CD1c-positive myeloid dendritic cell (primary cell): Measurements from ENCODE around the gene CTBP1.

Experiments used
- DNase-seq: peaks from one replicate; pipeline ENCODE4 v3.0.0-alpha.2; 2016; ENCODE audit errors: extremely low spot score

CTBP1 gene

GRCh38 chr4:1210971-1211370 lies 38.0 kb downstream of the CTBP1 start:
- no peak for DNase-seq

GRCh38 chr4:1210241-1210841 lies 38.6 kb downstream of the CTBP1 start:
- no peak for DNase-seq

GRCh38 chr4:1209821-1210220 lies 39.1 kb downstream of the CTBP1 start:
- no peak for DNase-seq

GRCh38 chr4:1208970-1209704 lies 39.8 kb downstream of the CTBP1 start:
- DNase-seq = no peak

GRCh38 chr4:1208266-1208961 lies 40.5 kb downstream of the CTBP1 start:
- no peak for DNase-seq

- DNase-seq = no peak
These were observed 41.2 kb downstream of the CTBP1 start for GRCh38 chr4:1207603-1208265.

GRCh38 chr4:1207157-1207470 lies 41.8 kb downstream of the CTBP1 start:
- DNase-seq = no peak

- DNase-seq = no peak
These were observed 42.4 kb downstream of the CTBP1 start for GRCh38 chr4:1206299-1207156.

GRCh38 chr4:1205586-1206298 lies 43.2 kb downstream of the CTBP1 start:
- no peak for DNase-seq

- no peak for DNase-seq
These were observed 43.9 kb downstream of the CTBP1 start for GRCh38 chr4:1204828-1205585.

- no peak for DNase-seq
These were observed 44.6 kb downstream of the CTBP1 start for GRCh38 chr4:1204286-1204827.

- no peak for DNase-seq
These were observed 45.8 kb downstream of the CTBP1 start for GRCh38 chr4:1203026-1203616.

GRCh38 chr4:1202526-1203011 lies 46.4 kb downstream of the CTBP1 start:
- DNase-seq = no peak

GRCh38 chr4:1201851-1202525 lies 46.9 kb downstream of the CTBP1 start:
- peak; percentile 73 for DNase-seq

GRCh38 chr4:1200425-1201035 lies 48.4 kb downstream of the CTBP1 start:
- no peak for DNase-seq

GRCh38 chr4:1199556-1200331 lies 49.2 kb downstream of the CTBP1 start:
- no peak for DNase-seq

GRCh38 chr4:1198098-1198844 lies 50.7 kb downstream of the CTBP1 start:
- DNase-seq = no peak
